OCI-LY1 (cell line): ENCODE measurements around the gene CDRT15.

Source experiments
- EZH2 ChIP-seq: fragments of 200-600 bp; sonication (generic), shearing (Covaris generic); IDR thresholded peaks from 2 replicates; pipeline ENCODE4 v1.8.0; 2017; ENCODE audit warnings: borderline replicate concordance, mixed run types, mild to moderate bottlenecking, antibody characterized with exemption, low read length, moderate library complexity, mixed read lengths
- TF ChIP-seq, protein P1 (sequence below): fragments of 200-600 bp; sonication (generic), shearing (Covaris generic); IDR thresholded peaks from 2 replicates; pipeline ENCODE4 v1.5.1; 2017; ENCODE audit warnings: mild to moderate bottlenecking, antibody characterized with exemption, low read length, moderate library complexity, mixed read lengths

DNA sequence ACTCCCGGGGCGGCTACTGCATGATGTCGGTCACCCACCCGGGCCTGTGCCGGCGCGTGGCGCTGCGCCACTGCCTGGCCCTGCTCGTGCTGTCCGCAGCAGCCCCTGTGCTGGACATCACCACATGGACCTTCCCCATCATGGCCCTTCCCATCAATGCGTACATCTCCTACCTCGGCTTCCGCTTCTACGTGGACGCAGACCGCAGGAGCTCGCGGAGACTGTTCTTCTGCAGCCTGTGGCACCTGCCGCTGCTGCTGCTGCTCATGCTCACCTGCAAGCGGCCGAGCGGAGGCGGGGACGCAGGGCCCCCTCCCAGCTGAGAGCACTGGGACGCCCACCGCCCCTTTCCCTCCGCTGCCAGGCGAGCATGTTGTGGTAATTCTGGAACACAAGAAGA is 29.8 kb downstream of the CDRT15 start:
- TF ChIP-seq, protein P1, sequence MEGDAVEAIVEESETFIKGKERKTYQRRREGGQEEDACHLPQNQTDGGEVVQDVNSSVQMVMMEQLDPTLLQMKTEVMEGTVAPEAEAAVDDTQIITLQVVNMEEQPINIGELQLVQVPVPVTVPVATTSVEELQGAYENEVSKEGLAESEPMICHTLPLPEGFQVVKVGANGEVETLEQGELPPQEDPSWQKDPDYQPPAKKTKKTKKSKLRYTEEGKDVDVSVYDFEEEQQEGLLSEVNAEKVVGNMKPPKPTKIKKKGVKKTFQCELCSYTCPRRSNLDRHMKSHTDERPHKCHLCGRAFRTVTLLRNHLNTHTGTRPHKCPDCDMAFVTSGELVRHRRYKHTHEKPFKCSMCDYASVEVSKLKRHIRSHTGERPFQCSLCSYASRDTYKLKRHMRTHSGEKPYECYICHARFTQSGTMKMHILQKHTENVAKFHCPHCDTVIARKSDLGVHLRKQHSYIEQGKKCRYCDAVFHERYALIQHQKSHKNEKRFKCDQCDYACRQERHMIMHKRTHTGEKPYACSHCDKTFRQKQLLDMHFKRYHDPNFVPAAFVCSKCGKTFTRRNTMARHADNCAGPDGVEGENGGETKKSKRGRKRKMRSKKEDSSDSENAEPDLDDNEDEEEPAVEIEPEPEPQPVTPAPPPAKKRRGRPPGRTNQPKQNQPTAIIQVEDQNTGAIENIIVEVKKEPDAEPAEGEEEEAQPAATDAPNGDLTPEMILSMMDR, result no peak
- TF ChIP-seq EZH2, result no peak
